Lung (tissue), 12 donors: ENCODE results near the gene PAXX. TPM values are rescaled to one million over a fixed set of nuclear protein-coding genes. Genes with fewer than 3 reads are reported as not detected.
A peak's percentile ranks its signal among the peaks of the same experiment; 100 is the strongest.

Experiments
- ATAC-seq: fragments of 200-7000 bp; cut with Tn5 transposase; one replicate; pipeline ENCODE4 v1.9.1; 2020; ENCODE audit warnings: moderate number of reproducible peaks; ENCODE audit not compliant: insufficient read depth, low FRiP score
- DNase-seq, 3 donors: peaks; one replicate each; pipeline ENCODE4 v3.0.0-alpha.2; 2013 to 2017
- H3K27ac ChIP-seq, 2 donors: one replicate each; pipeline ENCODE4 v1.5.1; 2013; ENCODE audit warnings: mild to moderate bottlenecking in 2 of 2, moderate library complexity in 2 of 2, control low read depth in 1 of 2, inconsistent platforms in 1 of 2, low read depth in 1 of 2, low read length in 1 of 2
- H3K27me3 ChIP-seq, 3 donors: one replicate each; pipeline ENCODE4 v1.5.1; 2013; ENCODE audit warnings: low read length in 2 of 3; ENCODE audit not compliant: control insufficient read depth in 3 of 3, insufficient read depth in 3 of 3
- H3K36me3 ChIP-seq, 4 donors: one replicate each; pipeline ENCODE4 v1.5.1; 2013; ENCODE audit warnings: low read length in 4 of 4, mild to moderate bottlenecking in 1 of 4, moderate library complexity in 1 of 4; ENCODE audit not compliant: control insufficient read depth in 4 of 4, insufficient read depth in 4 of 4
- H3K4me1 ChIP-seq, 5 donors: one replicate each; pipeline ENCODE4 v1.5.1; 2013; ENCODE audit warnings: low read length in 5 of 5, mild to moderate bottlenecking in 2 of 5, moderate library complexity in 1 of 5; ENCODE audit not compliant: control insufficient read depth in 5 of 5, insufficient read depth in 5 of 5
- H3K4me3 ChIP-seq: one replicate; pipeline ENCODE4 v1.5.1; 2013; ENCODE audit warnings: mild to moderate bottlenecking, control low read depth, moderate library complexity
- H3K9ac ChIP-seq, 2 donors: one replicate each; pipeline ENCODE4 v1.5.1; 2013; ENCODE audit warnings: low read length in 2 of 2, control low read depth in 1 of 2; ENCODE audit not compliant: insufficient read depth in 1 of 2
- H3K9me3 ChIP-seq, 4 donors: one replicate each; pipeline ENCODE4 v1.5.1; 2013; ENCODE audit warnings: low read length in 3 of 4, mild to moderate bottlenecking in 1 of 4, moderate library complexity in 1 of 4; ENCODE audit not compliant: control insufficient read depth in 4 of 4, insufficient read depth in 3 of 4
- CTCF ChIP-seq: IDR thresholded peaks from 2 replicates; pipeline ENCODE4 v1.5.1; 2012; ENCODE audit warnings: mild to moderate bottlenecking; ENCODE audit errors: control extremely low read depth, extremely low read depth
- WGBS, 2 donors: extraction: QIAGEN DNeasy Blood & Tissue Kit; methylation state at CpG; one replicate each; pipeline ENCODE4 v1.1.7; 2013; 5-methylcytosine and 5-hydroxymethylcytosine counted together
- polyA plus RNA-seq, 2 donors: library from polyadenylated mRNA; stranded (reverse); fragments of 200-250 nt; gene quantifications; one replicate each; pipeline ENCODE4 v1.2.1, GENCODE V29; 2013
- total RNA-seq, 2 donors: library from RNA; depleted of rRNA in 1 of 2; stranded (reverse); fragments of >200 nt in 1 of 2; gene quantifications; one replicate each; pipeline ENCODE4 v1.2.1, GENCODE V29; 2014 to 2021
- donor health status: control.
- donor health status: control.
- donor health status: Bipolar disorder and iron deficiency.
- donor health status: healthy.
- donor health status: DM: yes; HTN: yes; CAD: no.

The PAXX gene
- total and polyA plus RNA-seq, 4 donors = 16.6 to 172 (median 59.4) TPM

- Histone ChIP-seq H3K4me3 (no peak overlapping the region), H3K9me3 (no peaks in the 10 kb centered on the region), H3K36me3 (no peaks in the 10 kb centered on the region), H3K27me3 (no peaks in the 10 kb centered on the region), H3K27ac (no peak overlapping the region), H3K9ac (no peak overlapping the region), H3K4me1 (peaks cover 0 to 8% (median 5%) of the 10 kb centered on the region in 5 donors)
- ATAC-seq (no peak), DNase-seq (no peak)
- no peak for TF ChIP-seq CTCF
- WGBS, 2 donors = 67 to 79% methylated on average over 20 to 22 of the region's 22 CpGs
These were observed 28.0 kb upstream of the PAXX start for GRCh38 chr9:136964171-136964689.

DNA sequence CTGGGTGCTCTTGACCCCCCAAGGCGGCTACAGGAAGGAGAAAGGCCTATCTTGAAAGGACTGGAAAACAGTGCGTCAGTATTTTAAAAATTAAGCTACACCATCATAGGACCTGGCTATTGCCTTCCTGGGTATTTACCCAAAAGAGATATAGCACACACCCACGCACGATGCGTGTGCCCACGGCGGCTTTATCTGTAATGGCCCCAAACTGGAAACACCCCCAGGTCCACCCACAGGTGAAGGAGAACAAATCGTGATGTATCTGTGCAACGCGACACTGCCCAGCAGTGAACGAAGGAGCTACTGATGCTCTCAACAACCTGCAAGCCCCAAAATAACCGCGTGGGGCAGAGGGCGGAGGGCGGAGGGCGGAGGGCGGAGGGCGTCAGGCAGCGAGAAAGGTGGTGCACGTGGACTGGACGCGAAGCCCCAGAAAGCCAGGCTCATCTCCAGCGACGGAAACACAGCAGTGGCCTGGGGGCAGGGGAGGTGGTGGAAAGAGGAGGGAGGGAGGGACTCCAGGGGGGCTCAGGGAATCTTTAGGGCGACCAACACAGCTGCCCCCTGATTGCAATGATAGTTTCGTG lies 27.3 kb upstream of the PAXX start:
- Histone ChIP-seq H3K27me3 (no peaks in the 10 kb centered on the region), H3K9me3 (no peaks in the 10 kb centered on the region), H3K4me1 (peaks cover 0 to 10% (median 5%) of the 10 kb centered on the region in 5 donors), H3K4me3 (no peak overlapping the region), H3K36me3 (no peaks in the 10 kb centered on the region), H3K9ac (no peak overlapping the region), H3K27ac (no peak overlapping the region)
- DNase-seq (no peak), ATAC-seq (no peak)
- whole genome bisulfite sequencing, 2 donors = 88% methylated on average over 26 of the region's 26 CpGs
- TF ChIP-seq CTCF = no peak

GRCh38 chr9:136965771-136966484 lies 26.3 kb upstream of the PAXX start:
- H3K27me3 ChIP-seq = no peaks in the 10 kb centered on the region
- DNase-seq = peak in 1 of 3 donors; percentile 20
- no peak for TF ChIP-seq CTCF
- no peak for ATAC-seq
- peaks cover 0 to 18% (median 5%) of the 10 kb centered on the region in 5 donors for H3K4me1 ChIP-seq
- H3K27ac ChIP-seq = no peak overlapping the region
- no peaks in the 10 kb centered on the region for H3K9me3 ChIP-seq
- 20 to 26% methylated on average over 21 to 23 of the region's 23 CpGs for WGBS, 2 donors
- H3K36me3 ChIP-seq = no peaks in the 10 kb centered on the region
- no peak overlapping the region for H3K9ac ChIP-seq
- H3K4me3 ChIP-seq = no peak overlapping the region
